Astrocyte (in vitro differentiated cells and primary cell): ENCODE data around the gene DSCAM. TPM values are rescaled to one million over a fixed set of nuclear protein-coding genes. Genes with fewer than 3 reads are reported as not detected.

Experiments
- DNase-seq: peaks from one replicate; pipeline ENCODE4 v3.0.0-alpha.2; 2010; ENCODE audit warnings: low read depth
- FAIRE-seq: peaks from 2 replicates; lab custom pipeline; 2011; peaks lifted over from hg19 to GRCh38; lab: Jason Lieb, UNC
- H2AFZ ChIP-seq: 2 replicates; pipeline ENCODE4 v1.6.0; 2012; ENCODE audit warnings: low read depth, low read length, inconsistent platforms
- H3K27ac ChIP-seq: 2 replicates; pipeline ENCODE4 v1.5.1; 2011; ENCODE audit warnings: low read depth, low read length, inconsistent platforms
- H3K27me3 ChIP-seq: 2 replicates; pipeline ENCODE4 v1.6.0; 2011; ENCODE audit warnings: low read length, inconsistent platforms; ENCODE audit not compliant: insufficient read depth
- H3K36me3 ChIP-seq: 2 replicates; pipeline ENCODE4 v1.5.1; 2011; ENCODE audit warnings: low read length, inconsistent platforms; ENCODE audit not compliant: insufficient read depth
- H3K4me1 ChIP-seq: 2 replicates; pipeline ENCODE4 v1.5.1; 2011; ENCODE audit warnings: low read length, inconsistent platforms; ENCODE audit not compliant: insufficient read depth
- H3K4me2 ChIP-seq: 2 replicates; pipeline ENCODE4 v1.6.0; 2012; ENCODE audit warnings: low read length, inconsistent platforms
- H3K4me3 ChIP-seq: 2 replicates; pipeline ENCODE4 v1.5.1; 2011; ENCODE audit warnings: low read depth, mild to moderate bottlenecking, low read length, inconsistent platforms; ENCODE audit not compliant: insufficient read depth
- H3K79me2 ChIP-seq: 2 replicates; pipeline ENCODE4 v1.6.0; 2012; ENCODE audit warnings: mild to moderate bottlenecking, low read length, inconsistent platforms; ENCODE audit not compliant: insufficient read depth
- H3K9ac ChIP-seq: 2 replicates; pipeline ENCODE4 v1.6.0; 2012; ENCODE audit warnings: mild to moderate bottlenecking, low read length, inconsistent platforms
- H3K9me3 ChIP-seq: 2 replicates; pipeline ENCODE4 v1.5.1; 2012; ENCODE audit warnings: low read depth, mild to moderate bottlenecking, low read length, inconsistent platforms; ENCODE audit not compliant: insufficient read depth
- H4K20me1 ChIP-seq: 2 replicates; pipeline ENCODE4 v1.6.0; 2012; ENCODE audit warnings: low read length, inconsistent platforms; ENCODE audit not compliant: insufficient read depth
- H3K27ac Mint-ChIP-seq: one replicate; pipeline ENCODE4 v1.8.0; 2021; ENCODE audit warnings: mild to moderate bottlenecking, mixed read lengths; ENCODE audit not compliant: unreplicated experiment
- H3K27me3 Mint-ChIP-seq: one replicate; pipeline ENCODE4 v1.8.0; 2021; ENCODE audit warnings: low read depth, mixed read lengths; ENCODE audit not compliant: unreplicated experiment
- H3K36me3 Mint-ChIP-seq: one replicate; pipeline ENCODE4 v1.8.0; 2021; ENCODE audit warnings: low read depth, mixed read lengths; ENCODE audit not compliant: unreplicated experiment
- H3K4me1 Mint-ChIP-seq: one replicate; pipeline ENCODE4 v1.8.0; 2021; ENCODE audit warnings: low read depth, mixed read lengths; ENCODE audit not compliant: unreplicated experiment
- H3K4me3 Mint-ChIP-seq: one replicate; pipeline ENCODE4 v1.8.0; 2021; ENCODE audit warnings: mild to moderate bottlenecking, moderate library complexity, mixed read lengths; ENCODE audit not compliant: unreplicated experiment
- H3K9me3 Mint-ChIP-seq: one replicate; pipeline ENCODE4 v1.8.0; 2021; ENCODE audit warnings: mild to moderate bottlenecking, mixed read lengths; ENCODE audit not compliant: unreplicated experiment
- CTCF ChIP-seq: IDR thresholded peaks from 2 replicates; pipeline ENCODE4 v1.5.1; 2011; ENCODE audit warnings: low read depth, mild to moderate bottlenecking, inconsistent platforms, low read length, moderate library complexity; ENCODE audit not compliant: insufficient read depth
- EZH2 ChIP-seq: IDR thresholded peaks from 2 replicates; pipeline ENCODE4 v1.6.1; 2012; ENCODE audit warnings: mild to moderate bottlenecking, low read length, inconsistent platforms; ENCODE audit not compliant: insufficient read depth
- total RNA-seq: library from RNA; stranded (reverse); gene quantifications from 2 replicates; pipeline ENCODE4 v1.2.1, GENCODE V29; 2021

The DSCAM gene
- total RNA-seq, 1 donor from 2014 or later, result 0.18 TPM

GRCh38 chr21:40662889-40663288 lies 184.1 kb downstream of the DSCAM start:
- H3K4me1 ChIP-seq, result no peaks in the 10 kb centered on the region
- no peak for DNase-seq
- H3K27me3 ChIP-seq, result no peaks in the 10 kb centered on the region
- Mint-ChIP-seq H3K4me3 (no peak overlapping the region), H3K4me1 (peaks cover 3% of the 10 kb centered on the region), H3K36me3 (no peaks in the 10 kb centered on the region), H3K27me3 (no peaks in the 10 kb centered on the region), H3K27ac (no peak overlapping the region), H3K9me3 (peaks cover 10% of the 10 kb centered on the region)
- H3K9me3 ChIP-seq, result no peaks in the 10 kb centered on the region
- no peaks in the 10 kb centered on the region for H4K20me1 ChIP-seq
- H3K79me2 ChIP-seq, result no peaks in the 10 kb centered on the region
- no peaks in the 10 kb centered on the region for H3K36me3 ChIP-seq
- no peak for TF ChIP-seq CTCF
- no peak overlapping the region for H2AFZ ChIP-seq
- no peak overlapping the region for H3K4me2 ChIP-seq
- no peak overlapping the region for H3K9ac ChIP-seq
- H3K27ac ChIP-seq, result no peak overlapping the region
- no peak for FAIRE-seq
- H3K4me3 ChIP-seq, result no peak overlapping the region

GRCh38 chr21:40660461-40660860 lies 186.5 kb downstream of the DSCAM start:
- H3K4me3 Mint-ChIP-seq, result no peak overlapping the region
- H3K79me2 ChIP-seq, result no peaks in the 10 kb centered on the region
- DNase-seq (no peak), FAIRE-seq (no peak)
- no peak overlapping the region for H3K4me3 ChIP-seq
- no peaks in the 10 kb centered on the region for H4K20me1 ChIP-seq
- no peak overlapping the region for H3K27ac ChIP-seq
- H3K4me1 ChIP-seq, result no peaks in the 10 kb centered on the region
- no peaks in the 10 kb centered on the region for H3K27me3 ChIP-seq
- no peaks in the 10 kb centered on the region for H3K36me3 ChIP-seq
- no peaks in the 10 kb centered on the region for H3K27me3 Mint-ChIP-seq
- H3K4me1 Mint-ChIP-seq, result no peaks in the 10 kb centered on the region
- H3K9ac ChIP-seq, result no peak overlapping the region
- no peaks in the 10 kb centered on the region for H3K36me3 Mint-ChIP-seq
- TF ChIP-seq EZH2 (no peak), CTCF (no peak)
- H3K9me3 Mint-ChIP-seq, result peaks cover 6% of the 10 kb centered on the region
- no peak overlapping the region for H3K4me2 ChIP-seq
- H3K27ac Mint-ChIP-seq, result no peak overlapping the region
- H3K9me3 ChIP-seq, result no peaks in the 10 kb centered on the region
- H2AFZ ChIP-seq, result no peak overlapping the region

GRCh38 chr21:40658311-40658710 lies 188.6 kb downstream of the DSCAM start:
- no peaks in the 10 kb centered on the region for H3K9me3 ChIP-seq
- no peaks in the 10 kb centered on the region for H3K79me2 ChIP-seq
- H3K36me3 ChIP-seq, result no peaks in the 10 kb centered on the region
- Mint-ChIP-seq H3K27me3 (no peaks in the 10 kb centered on the region), H3K36me3 (no peaks in the 10 kb centered on the region), H3K27ac (no peak overlapping the region), H3K4me3 (no peak overlapping the region), H3K9me3 (peaks cover 1% of the 10 kb centered on the region), H3K4me1 (no peaks in the 10 kb centered on the region)
- no peak overlapping the region for H3K4me3 ChIP-seq
- no peak for TF ChIP-seq CTCF
- TF ChIP-seq EZH2, result no peak
- DNase-seq (no peak), FAIRE-seq (no peak)
- no peaks in the 10 kb centered on the region for H3K27me3 ChIP-seq
- no peak overlapping the region for H2AFZ ChIP-seq
- H4K20me1 ChIP-seq, result no peaks in the 10 kb centered on the region
- no peak overlapping the region for H3K27ac ChIP-seq
- H3K4me2 ChIP-seq, result no peak overlapping the region
- H3K9ac ChIP-seq, result no peak overlapping the region
- no peaks in the 10 kb centered on the region for H3K4me1 ChIP-seq
